HT1080 (cell line): ENCODE results near the gene CRCP. TPM values are rescaled to one million over a fixed set of nuclear protein-coding genes. Genes with fewer than 3 reads are reported as not detected.
A peak's percentile ranks its signal among the peaks of the same experiment; 100 is the strongest.
"Not testable (repeated sequence)": the region's sequence is repeated elsewhere in the genome, so short reads cannot be mapped to it uniquely, and the experiment has no call there.

Source experiments
- DNase-seq: peaks from one replicate; pipeline ENCODE4 v3.0.0-alpha.2; 2015; ENCODE audit warnings: low read depth
- total RNA-seq: library from RNA; depleted of rRNA; stranded (reverse); fragments of >200 nt; shearing (Covaris generic); gene quantifications from 2 replicates; pipeline ENCODE4 v1.2.3, GENCODE V29; 2014

CRCP gene
- total RNA-seq, 1 experiment from 2014 or later, result 30.6 TPM

- DNase-seq, result no peak
These were observed 37.9 kb downstream of the CRCP start for GRCh38 chr7:66152371-66153191.

GRCh38 chr7:66153691-66154090 lies 39.0 kb downstream of the CRCP start:
- no peak for DNase-seq

DNA sequence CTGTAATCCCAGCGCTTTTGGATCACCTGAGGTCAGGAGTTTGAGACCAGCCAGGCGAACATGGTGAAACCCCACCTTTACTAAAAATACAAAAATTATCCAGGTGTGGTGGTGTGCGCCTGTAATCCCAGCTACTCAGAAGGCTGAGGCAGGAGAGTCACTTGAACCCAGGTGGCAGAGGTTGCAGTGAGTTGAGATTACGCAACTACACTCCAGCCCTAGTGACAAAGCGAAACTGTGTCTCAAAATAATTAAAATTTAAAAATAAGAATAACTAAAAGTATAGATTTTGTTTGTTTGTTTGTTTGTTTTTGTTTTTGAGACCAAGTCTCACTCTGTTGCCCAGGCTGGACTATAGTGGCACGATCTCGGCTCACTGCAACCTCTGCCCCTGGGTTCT lies 41.4 kb downstream of the CRCP start:
- DNase-seq, result not testable (repeated sequence)

DNA sequence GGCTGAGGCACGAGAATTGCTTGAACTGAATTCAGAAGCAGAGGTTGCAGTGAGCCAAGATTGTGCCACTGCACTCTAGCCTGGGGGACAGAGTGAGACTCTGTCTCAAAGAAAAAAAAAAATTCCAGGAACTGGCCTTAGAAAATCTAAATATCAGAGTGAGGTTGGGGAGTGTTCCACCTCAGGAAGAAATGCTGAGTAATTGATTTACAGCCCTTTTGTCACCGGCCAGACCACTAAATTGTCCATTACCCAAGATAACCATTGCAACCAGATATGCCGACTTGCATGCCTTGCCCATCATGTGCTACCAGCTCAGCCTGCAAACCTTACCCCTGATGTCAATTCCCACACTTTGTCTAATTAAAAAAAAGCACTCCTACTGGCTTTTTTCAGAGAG lies 42.4 kb downstream of the CRCP start:
- no peak for DNase-seq

DNA sequence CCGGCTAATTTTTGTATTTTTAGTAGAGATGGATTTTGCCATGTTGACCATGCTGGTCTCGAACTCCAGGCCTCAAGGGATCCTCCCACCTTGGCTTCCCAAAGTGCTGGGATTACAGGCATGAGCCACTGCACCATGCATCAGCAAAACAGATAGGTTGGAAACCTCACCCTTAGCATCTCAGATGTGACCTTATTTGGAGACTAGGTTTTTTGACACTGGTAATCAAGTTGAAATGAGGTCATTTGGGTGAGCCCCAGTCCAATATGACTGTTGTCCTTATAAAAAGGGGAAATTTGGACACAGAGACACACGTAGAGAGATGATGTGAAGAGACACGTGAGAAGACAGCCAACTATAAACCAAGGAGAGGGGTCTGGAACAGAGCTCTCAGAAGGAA lies 48.0 kb downstream of the CRCP start:
- DNase-seq, result no peak

DNA sequence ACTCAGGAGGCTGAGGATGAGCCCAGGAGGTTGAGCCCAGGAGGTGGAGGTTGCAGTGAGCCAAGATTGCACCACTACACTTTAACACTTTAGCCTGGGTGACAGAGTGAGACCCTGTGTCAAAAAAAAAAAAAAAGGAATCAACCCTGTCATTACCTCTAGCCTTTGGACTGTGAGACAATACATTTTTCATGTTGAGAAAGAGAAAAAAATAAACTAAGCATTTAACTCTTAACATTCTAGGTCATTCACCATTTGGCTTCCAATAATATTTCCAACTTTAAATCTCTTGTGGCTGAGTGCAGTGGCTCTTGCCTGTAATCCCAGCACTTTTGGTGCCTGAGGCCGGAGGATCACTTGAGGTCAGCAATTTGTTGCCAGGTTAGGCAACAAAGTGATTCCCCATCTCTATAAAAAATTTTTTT lies 48.6 kb downstream of the CRCP start:
- no peak for DNase-seq

- no peak for DNase-seq
These were observed 49.7 kb downstream of the CRCP start for GRCh38 chr7:66164356-66164755.

DNA sequence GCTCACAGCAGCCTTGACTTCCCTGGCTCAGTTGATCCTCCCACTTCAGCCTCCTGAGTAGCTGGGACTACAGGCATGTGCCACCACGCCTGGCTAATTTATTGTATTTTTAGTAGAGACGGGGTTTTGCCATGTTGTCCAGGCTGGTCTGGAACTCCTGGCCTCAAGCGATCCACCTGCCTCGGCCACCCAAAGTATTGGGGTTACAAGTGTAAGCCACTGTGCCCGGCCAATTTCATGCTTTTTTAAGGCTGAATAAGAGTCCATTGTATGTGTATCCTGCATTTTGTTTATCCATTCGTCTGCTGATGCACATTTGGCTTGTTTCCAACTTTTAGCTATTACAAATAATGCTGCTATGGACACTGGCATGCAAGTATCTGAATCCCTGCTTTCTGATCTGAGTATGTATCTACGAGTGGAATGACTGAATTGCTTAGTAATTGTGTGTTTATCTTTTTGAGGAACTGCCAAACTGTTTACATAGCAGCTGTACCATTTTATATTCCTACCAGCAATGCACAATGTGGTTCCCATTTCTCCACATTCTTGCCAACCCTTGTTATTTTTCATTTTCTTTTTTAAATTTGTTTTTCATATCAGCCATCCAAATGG lies 53.2 kb downstream of the CRCP start:
- no peak for DNase-seq

- DNase-seq, result no peak
These were observed 55.0 kb downstream of the CRCP start for GRCh38 chr7:66169616-66170015.

GRCh38 chr7:66170309-66171231 lies 55.9 kb downstream of the CRCP start:
- peak; percentile 33 for DNase-seq

- DNase-seq, result not testable (repeated sequence)
These were observed 58.1 kb downstream of the CRCP start for GRCh38 chr7:66172536-66173401.

DNA sequence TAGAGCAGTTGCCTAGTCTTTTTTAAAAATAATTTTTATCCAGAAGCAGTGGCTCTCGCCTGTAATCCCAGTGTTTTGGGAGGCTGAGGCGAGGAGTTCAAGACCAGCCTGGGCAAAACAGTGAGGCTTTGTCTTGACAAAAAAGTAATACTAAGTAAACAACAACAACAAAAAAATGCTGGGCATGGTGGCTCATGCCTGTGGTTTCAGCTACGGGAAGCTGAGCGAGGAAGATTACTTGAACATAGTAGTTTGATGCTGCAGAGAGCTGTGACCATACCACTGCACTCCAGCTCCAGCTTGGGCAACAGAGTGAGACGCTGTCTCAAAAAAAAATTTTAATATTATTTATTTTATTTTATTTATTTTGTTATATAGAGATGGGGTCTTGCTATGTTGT lies 59.2 kb downstream of the CRCP start:
- no peak for DNase-seq

DNA sequence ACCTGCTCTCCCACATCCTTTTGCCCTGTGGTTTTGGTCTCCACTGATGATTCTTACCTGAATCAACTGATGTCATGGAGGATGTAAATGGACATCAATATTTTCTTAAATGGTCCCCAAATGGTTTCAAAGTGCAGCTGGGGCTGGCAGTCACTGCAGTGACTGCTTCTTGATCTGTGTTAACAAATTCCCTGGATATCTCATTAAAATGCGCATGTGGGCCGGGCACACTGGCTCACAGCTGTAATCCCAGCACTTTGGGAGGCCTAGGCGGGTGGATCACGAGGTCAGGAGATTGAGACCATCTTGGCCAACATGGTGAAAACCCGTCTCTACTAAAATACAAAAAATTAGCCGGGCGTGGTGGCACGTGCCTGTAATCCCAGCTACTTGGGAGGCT lies 60.4 kb downstream of the CRCP start:
- not testable (repeated sequence) for DNase-seq

DNA sequence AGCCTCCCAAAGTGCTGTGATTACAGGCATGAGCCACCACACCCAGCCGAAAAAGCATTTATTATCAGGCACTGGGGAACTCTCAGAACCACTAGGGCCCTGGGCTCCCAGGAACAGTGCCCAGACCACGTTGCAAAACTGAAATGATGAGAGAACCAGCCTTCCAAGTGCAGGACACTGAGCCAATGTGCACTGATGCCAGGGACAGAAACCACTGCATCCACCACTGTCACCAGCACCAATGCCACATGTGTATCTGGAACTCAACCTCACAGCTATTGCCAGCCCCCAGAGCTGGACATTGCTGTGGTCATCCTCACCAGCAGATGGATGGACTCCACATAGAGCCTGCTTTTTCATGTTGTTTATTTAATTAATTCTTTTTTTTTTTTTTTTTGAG lies 62.3 kb downstream of the CRCP start:
- DNase-seq, result no peak

DNA sequence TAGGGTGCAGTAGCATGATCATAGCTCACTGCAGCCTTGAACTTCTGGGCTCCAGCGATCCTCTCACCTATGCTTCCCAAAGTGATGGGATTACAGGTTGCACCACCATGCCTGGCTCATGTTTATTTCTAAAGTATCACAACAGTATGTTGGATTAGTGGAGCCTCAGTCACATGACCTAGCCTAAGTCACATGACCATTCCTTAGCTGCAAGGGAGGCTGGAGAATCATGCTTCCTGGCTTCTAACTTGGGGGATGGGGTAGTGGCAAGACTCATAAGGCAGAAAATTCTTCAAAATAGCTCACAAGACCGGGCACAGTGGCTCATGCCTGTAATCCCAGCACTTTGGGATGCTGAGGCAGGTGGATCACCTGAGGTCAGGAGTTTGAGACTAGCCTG lies 63.6 kb downstream of the CRCP start:
- no peak for DNase-seq

DNA sequence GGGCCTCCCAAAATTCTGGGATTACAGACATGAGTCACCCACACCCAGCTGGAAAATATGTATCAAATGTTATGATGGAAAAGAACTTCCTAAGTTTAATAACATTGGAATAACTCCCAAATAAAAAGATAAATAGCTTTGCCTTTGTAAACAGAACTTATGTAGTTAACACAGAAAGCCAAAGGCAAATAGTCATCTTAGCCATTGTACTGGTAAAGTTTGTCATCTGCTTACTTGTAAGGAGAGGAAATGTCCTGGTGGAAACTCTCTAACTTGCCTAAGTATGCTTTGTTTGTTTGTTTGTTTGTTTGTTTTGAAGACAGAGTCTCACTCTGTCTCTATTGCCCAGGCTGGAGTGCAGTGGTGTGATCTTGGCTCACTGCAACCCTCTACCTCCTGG lies 66.7 kb downstream of the CRCP start:
- no peak for DNase-seq

DNA sequence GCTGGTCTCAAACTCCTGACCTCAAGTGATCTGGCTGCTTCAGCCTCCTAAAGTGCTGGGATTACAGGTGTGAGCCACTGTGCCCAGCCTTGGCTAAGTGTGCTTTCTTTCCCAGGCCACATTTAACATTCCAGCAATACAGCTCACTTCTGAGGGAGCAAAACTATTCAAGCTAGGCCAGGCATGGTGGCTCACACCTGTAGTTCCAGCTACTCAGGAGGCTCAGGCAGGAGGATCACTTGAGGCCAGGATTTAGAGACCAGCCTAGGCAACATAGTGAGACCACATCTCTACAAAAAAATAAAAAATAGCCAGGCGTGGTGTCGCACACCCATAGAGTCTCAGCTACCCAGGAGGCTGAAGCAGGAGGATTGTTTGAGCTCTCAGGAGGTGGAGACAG lies 67.2 kb downstream of the CRCP start:
- no peak for DNase-seq

GRCh38 chr7:66182920-66183319 lies 68.3 kb downstream of the CRCP start:
- DNase-seq, result no peak

GRCh38 chr7:66183700-66184099 lies 69.1 kb downstream of the CRCP start:
- peak; percentile 65 for DNase-seq

DNA sequence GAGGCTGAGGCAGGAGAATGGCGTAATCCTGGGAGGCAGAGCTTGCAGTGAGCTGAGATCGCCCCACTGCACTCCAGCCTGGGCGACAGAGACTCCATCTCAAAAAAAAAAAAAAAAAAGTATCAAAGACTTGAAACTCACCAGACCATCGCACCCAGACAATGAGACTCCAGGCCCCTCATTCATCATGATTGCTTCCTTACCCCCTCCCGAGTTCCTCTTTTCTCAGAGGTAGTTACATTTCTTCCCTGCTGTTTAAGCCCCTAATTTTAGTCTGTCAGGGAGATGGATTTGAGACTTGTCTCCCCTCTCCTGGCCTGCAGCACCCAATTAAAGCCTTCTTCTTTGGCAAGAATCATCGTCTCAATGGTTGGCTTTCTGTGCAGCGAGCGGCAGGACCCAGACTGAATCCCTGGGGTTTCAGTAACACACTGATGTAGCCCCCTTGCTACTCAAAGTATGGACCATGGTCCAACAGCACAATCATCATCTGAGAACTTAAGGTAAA lies 71.1 kb downstream of the CRCP start:
- no peak for DNase-seq

DNA sequence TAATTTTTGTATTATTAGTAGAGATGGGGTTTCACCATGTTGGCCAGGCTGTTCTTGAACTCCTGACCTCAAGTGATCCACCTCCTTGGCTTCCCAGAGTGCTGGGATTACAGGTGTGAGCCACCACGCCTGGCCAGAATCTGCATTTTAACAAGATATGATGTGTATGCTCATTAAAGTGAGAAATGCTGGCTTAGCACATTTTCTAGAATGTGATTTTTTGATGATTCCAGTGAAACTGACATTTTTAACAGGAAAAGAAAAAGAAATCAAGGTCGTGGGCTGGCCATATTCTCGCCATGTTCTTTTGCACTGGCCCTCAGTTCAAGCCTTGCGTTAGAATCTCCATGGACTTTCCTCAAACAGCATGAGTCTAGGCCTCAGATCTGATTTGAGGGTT lies 72.3 kb downstream of the CRCP start:
- DNase-seq, result no peak
